Thoracic aorta (tissue), 2 donors: ENCODE measurements around the gene ACP1. TPM values are rescaled to one million over a fixed set of nuclear protein-coding genes. Genes with fewer than 3 reads are reported as not detected.

Experiments
- ATAC-seq: fragments of 150-250 bp; one replicate; pipeline ENCODE4 v1.8.0; 2017; ENCODE audit warnings: low read depth; ENCODE audit not compliant: insufficient number of reproducible peaks, low FRiP score
- DNase-seq: peaks from one replicate; pipeline ENCODE4 v3.0.0-alpha.2; 2020; ENCODE audit warnings: low spot score
- H3K27ac ChIP-seq, 2 donors: fragments of 200-600 bp; sonication (generic); 1 replicate in 1 of 2; 2 replicates in 1 of 2; pipeline ENCODE4 v1.5.1; 2016; ENCODE audit warnings: mild to moderate bottlenecking in 2 of 2, moderate library complexity in 2 of 2
- H3K27me3 ChIP-seq: fragments of 200-600 bp; sonication (generic); replicated peaks from 2 replicates; pipeline ENCODE4 v1.6.0; 2016; ENCODE audit warnings: mild to moderate bottlenecking; ENCODE audit not compliant: insufficient read depth
- H3K36me3 ChIP-seq: fragments of 200-600 bp; sonication (generic); one replicate; pipeline ENCODE4 v1.5.1; 2016
- H3K4me1 ChIP-seq, 2 donors: fragments of 200-600 bp; sonication (generic); 1 replicate in 1 of 2; 2 replicates in 1 of 2; pipeline versions ENCODE4 v1.5.1 to v1.6.0; 2016; ENCODE audit warnings: low read depth in 2 of 2, mild to moderate bottlenecking in 1 of 2; ENCODE audit not compliant: control insufficient read depth in 1 of 2
- H3K4me3 ChIP-seq: fragments of 200-600 bp; sonication (generic); 2 replicates; pipeline ENCODE4 v1.5.1; 2016; ENCODE audit warnings: mild to moderate bottlenecking
- H3K9me3 ChIP-seq: fragments of 200-600 bp; sonication (generic); 2 replicates; pipeline ENCODE4 v1.5.1; 2016
- CTCF ChIP-seq: fragments of 200-600 bp; sonication (generic); IDR thresholded peaks from one replicate; pipeline ENCODE4 v1.5.1; 2019; ENCODE audit warnings: antibody characterized with exemption
- total RNA-seq, 2 donors: library from RNA; depleted of rRNA; stranded (reverse); fragments of >200 nt; gene quantifications; one replicate each; pipeline versions ENCODE4 v1.1.0 to v1.2.3, GENCODE V29; 2016

Gene ACP1
- total RNA-seq, 2 donors from 2014 or later, result 77.6 to 85.1 TPM

GRCh38 chr2:258933-259332, 5.8 kb upstream of the ACP1 start:
- Histone ChIP-seq H3K27me3 (no peaks in the 10 kb centered on the region), H3K27ac (no peak overlapping the region), H3K9me3 (peaks cover 9% of the 10 kb centered on the region), H3K4me3 (no peak overlapping the region), H3K4me1 (peaks cover 0 to 8% of the 10 kb centered on the region in 2 donors), H3K36me3 (no peaks in the 10 kb centered on the region)
- TF ChIP-seq CTCF, result no peak
- DNase-seq (no peak), ATAC-seq (no peak)

- ATAC-seq (no peak), DNase-seq (no peak)
- H3K4me3 ChIP-seq, result no peak overlapping the region
- peaks cover 0 to 10% of the 10 kb centered on the region in 2 donors for H3K4me1 ChIP-seq
- no peaks in the 10 kb centered on the region for H3K27me3 ChIP-seq
- H3K36me3 ChIP-seq, result no peaks in the 10 kb centered on the region
- peaks cover 9% of the 10 kb centered on the region for H3K9me3 ChIP-seq
- TF ChIP-seq CTCF, result no peak
- H3K27ac ChIP-seq, result no peak overlapping the region
These were observed 4.9 kb upstream of the ACP1 start for GRCh38 chr2:259789-260331.

GRCh38 chr2:260507-261161, 4.1 kb upstream of the ACP1 start:
- no peak overlapping the region for H3K27ac ChIP-seq
- TF ChIP-seq CTCF, result no peak
- H3K27me3 ChIP-seq, result no peaks in the 10 kb centered on the region
- H3K36me3 ChIP-seq, result no peaks in the 10 kb centered on the region
- DNase-seq, result no peak
- no peak overlapping the region for H3K4me3 ChIP-seq
- no peak for ATAC-seq
- peaks cover 9% of the 10 kb centered on the region for H3K9me3 ChIP-seq
- peaks cover 2 to 14% of the 10 kb centered on the region in 2 donors for H3K4me1 ChIP-seq

- H3K27ac ChIP-seq, result no peak overlapping the region
- DNase-seq, result no peak
- peaks cover 8 to 27% of the 10 kb centered on the region in 2 donors for H3K4me1 ChIP-seq
- no peak for TF ChIP-seq CTCF
- peaks cover 9% of the 10 kb centered on the region for H3K9me3 ChIP-seq
- H3K27me3 ChIP-seq, result no peaks in the 10 kb centered on the region
- H3K4me3 ChIP-seq, result no peak overlapping the region
- H3K36me3 ChIP-seq, result no peaks in the 10 kb centered on the region
- ATAC-seq, result no peak
These were observed 2.6 kb upstream of the ACP1 start for GRCh38 chr2:262117-262516.

- ATAC-seq, result no peak
- Histone ChIP-seq H3K27me3 (no peaks in the 10 kb centered on the region), H3K9me3 (peaks cover 5% of the 10 kb centered on the region), H3K4me3 (peak overlapping the region; percentile 85), H3K27ac (no peak overlapping the region), H3K4me1 (peaks cover 8 to 27% of the 10 kb centered on the region in 2 donors), H3K36me3 (no peaks in the 10 kb centered on the region)
- no peak for TF ChIP-seq CTCF
- DNase-seq, result no peak
These were observed 1.6 kb upstream of the ACP1 start for GRCh38 chr2:263022-263738.
